H9 (cell line): ENCODE results near the gene SNX17. TPM values are rescaled to one million over a fixed set of nuclear protein-coding genes. Genes with fewer than 3 reads are reported as not detected.
"Not testable (repeated sequence)": the region's sequence is repeated elsewhere in the genome, so short reads cannot be mapped to it uniquely, and the experiment has no call there.

ENCODE experiments used
- DNase-seq: peaks from one replicate; pipeline ENCODE4 v3.0.0-alpha.2; 2017
- H2AFZ ChIP-seq: one replicate; pipeline ENCODE4 v1.6.1; 2013; ENCODE audit warnings: mild to moderate bottlenecking, low read length, control low read depth, moderate library complexity
- H2AK5ac ChIP-seq: 2 replicates; pipeline ENCODE4 v1.6.1; 2013; ENCODE audit warnings: low read length, control low read depth, mixed read lengths; ENCODE audit not compliant: insufficient read length
- H2BK120ac ChIP-seq: one replicate; pipeline ENCODE4 v1.6.1; 2013; ENCODE audit warnings: low read depth, mild to moderate bottlenecking, low read length, control low read depth, inconsistent platforms; ENCODE audit not compliant: poor library complexity, severe bottlenecking
- H2BK12ac ChIP-seq: 2 replicates; pipeline ENCODE4 v1.6.1; 2013; ENCODE audit warnings: low read length, control low read depth, mixed read lengths, low read depth; ENCODE audit not compliant: insufficient read length
- H2BK15ac ChIP-seq: 2 replicates; pipeline ENCODE4 v1.6.1; 2013; ENCODE audit warnings: low read depth, low read length, control low read depth
- H2BK20ac ChIP-seq: one replicate; pipeline ENCODE4 v1.6.1; 2013; ENCODE audit warnings: low read depth, mild to moderate bottlenecking, low read length, control low read depth, inconsistent platforms; ENCODE audit not compliant: poor library complexity, severe bottlenecking
- H2BK5ac ChIP-seq: 2 replicates; pipeline ENCODE4 v1.6.1; 2013; ENCODE audit warnings: low read length, control low read depth, mixed read lengths; ENCODE audit not compliant: insufficient read length
- H3K14ac ChIP-seq: 2 replicates; pipeline ENCODE4 v1.6.1; 2013; ENCODE audit warnings: low read length, control low read depth; ENCODE audit not compliant: insufficient read depth
- H3K18ac ChIP-seq: 2 replicates; pipeline ENCODE4 v1.6.1; 2013; ENCODE audit warnings: low read depth, mild to moderate bottlenecking, mixed read lengths, low read length, control low read depth; ENCODE audit not compliant: insufficient read length
- H3K23ac ChIP-seq: 2 replicates; pipeline ENCODE4 v1.6.1; 2013; ENCODE audit warnings: low read length, control low read depth, mixed read lengths, low read depth; ENCODE audit not compliant: insufficient read length
- H3K23me2 ChIP-seq: 2 replicates; pipeline ENCODE4 v1.6.1; 2013; ENCODE audit warnings: low read depth, mild to moderate bottlenecking, mixed read lengths, low read length, control low read depth; ENCODE audit not compliant: insufficient read length, poor library complexity, severe bottlenecking
- H3K27ac ChIP-seq: 2 replicates; pipeline ENCODE4 v1.5.1; 2013; ENCODE audit warnings: low read length, control low read depth, mixed read lengths, low read depth; ENCODE audit not compliant: insufficient read length
- H3K27me3 ChIP-seq: 2 replicates; pipeline ENCODE4 v1.6.1; 2013; ENCODE audit warnings: low read length, control low read depth, inconsistent platforms; ENCODE audit not compliant: insufficient read depth
- H3K4ac ChIP-seq: 2 replicates; pipeline ENCODE4 v1.6.1; 2013; ENCODE audit warnings: low read depth, mild to moderate bottlenecking, control low read depth, inconsistent platforms, low read length, moderate library complexity
- H3K4me1 ChIP-seq: 2 replicates; pipeline ENCODE4 v1.6.1; 2013; ENCODE audit warnings: low read length, control low read depth, inconsistent platforms; ENCODE audit not compliant: insufficient read depth
- H3K4me2 ChIP-seq: 2 replicates; pipeline ENCODE4 v1.6.1; 2013; ENCODE audit warnings: low read length, control low read depth, mixed read lengths; ENCODE audit not compliant: insufficient read length, insufficient read depth
- H3K56ac ChIP-seq: 2 replicates; pipeline ENCODE4 v1.6.1; 2013; ENCODE audit warnings: low read depth, mild to moderate bottlenecking, mixed read lengths, low read length, control low read depth; ENCODE audit not compliant: insufficient read length
- H3K79me1 ChIP-seq: 2 replicates; pipeline ENCODE4 v1.6.1; 2013; ENCODE audit warnings: low read depth, mild to moderate bottlenecking, moderate library complexity, low read length, control low read depth, inconsistent platforms; ENCODE audit not compliant: insufficient read depth, poor library complexity, severe bottlenecking
- H3K79me2 ChIP-seq: 2 replicates; pipeline ENCODE4 v1.6.1; 2013; ENCODE audit warnings: low read length, control low read depth, inconsistent platforms; ENCODE audit not compliant: insufficient read depth
- H3K9ac ChIP-seq: 2 replicates; pipeline ENCODE4 v1.6.1; 2013; ENCODE audit warnings: low read length, control low read depth, mixed read lengths; ENCODE audit not compliant: insufficient read length; ENCODE audit errors: extremely low read depth
- H3K9me3 ChIP-seq: one replicate; pipeline ENCODE4 v1.6.1; 2013; ENCODE audit warnings: low read depth, low read length, inconsistent platforms; ENCODE audit not compliant: control insufficient read depth
- H3T11ph ChIP-seq: one replicate; pipeline ENCODE4 v1.6.1; 2013; ENCODE audit warnings: mild to moderate bottlenecking, low read length, control low read depth, inconsistent platforms
- H4K20me1 ChIP-seq: one replicate; pipeline ENCODE4 v1.6.1; 2013; ENCODE audit not compliant: control insufficient read depth, insufficient read length, insufficient read depth
- H4K5ac ChIP-seq: 2 replicates; pipeline ENCODE4 v1.6.1; 2013; ENCODE audit warnings: low read depth, mild to moderate bottlenecking, mixed read lengths, low read length, control low read depth; ENCODE audit not compliant: insufficient read length
- H4K8ac ChIP-seq: replicated peaks from 2 replicates; pipeline ENCODE4 v1.6.1; 2013; ENCODE audit warnings: low read length, control low read depth, mixed read lengths, low read depth; ENCODE audit not compliant: insufficient read length
- H4K91ac ChIP-seq: 2 replicates; pipeline ENCODE4 v1.6.1; 2013; ENCODE audit warnings: low read depth, mild to moderate bottlenecking, moderate library complexity, mixed read lengths, low read length, control low read depth; ENCODE audit not compliant: insufficient read length
- H3K27ac Mint-ChIP-seq, 3 experiments: 2 replicates in 2 of 3; 3 replicates in 1 of 3; pipeline ENCODE4 v1.8.0; 2020 to 2021; ENCODE audit warnings: mixed read lengths in 3 of 3, mild to moderate bottlenecking in 1 of 3, moderate library complexity in 1 of 3
- H3K27me3 Mint-ChIP-seq: 2 replicates; pipeline ENCODE4 v1.8.0; 2021; ENCODE audit warnings: low read depth, mild to moderate bottlenecking, moderate library complexity, mixed read lengths
- H3K36me3 Mint-ChIP-seq, 3 experiments: 2 replicates in 2 of 3; 3 replicates in 1 of 3; pipeline ENCODE4 v1.8.0; 2020 to 2021; ENCODE audit warnings: low read depth in 3 of 3, mixed read lengths in 3 of 3; ENCODE audit not compliant: insufficient read depth in 1 of 3
- H3K4me1 Mint-ChIP-seq, 2 experiments: 2 replicates each; pipeline ENCODE4 v1.8.0; 2020; ENCODE audit warnings: mixed read lengths in 2 of 2
- H3K4me3 Mint-ChIP-seq, 2 experiments: 2 replicates in 1 of 2; 3 replicates in 1 of 2; pipeline ENCODE4 v1.8.0; 2020 to 2021; ENCODE audit warnings: mild to moderate bottlenecking in 2 of 2, mixed read lengths in 2 of 2, moderate library complexity in 1 of 2
- H3K9me3 Mint-ChIP-seq, 2 experiments: 2 replicates in 1 of 2; 3 replicates in 1 of 2; pipeline ENCODE4 v1.8.0; 2020; ENCODE audit warnings: mild to moderate bottlenecking in 2 of 2, mixed read lengths in 2 of 2, moderate library complexity in 1 of 2
- CTCF ChIP-seq: fragments of 200-600 bp; sonication (generic); conservative IDR thresholded peaks from 3 replicates; pipeline ENCODE4 v1.8.0; 2021; ENCODE audit warnings: antibody characterized with exemption, mild to moderate bottlenecking
- WGBS: extraction: QIAGEN DNeasy Blood & Tissue Kit; methylation state at CpG from one replicate; pipeline ENCODE4 v1.1.7; 2013; ENCODE audit warnings: missing lambda C conversion rate, low lambda C conversion rate, mixed read lengths; ENCODE audit not compliant: insufficient read length; ENCODE audit errors: extremely low coverage; 5-methylcytosine and 5-hydroxymethylcytosine counted together
- total RNA-seq: library from RNA; stranded (reverse); gene quantifications from 2 replicates; pipeline ENCODE4 v1.2.1, GENCODE V29; 2021

The SNX17 gene
- total RNA-seq, 1 experiment from 2014 or later: 81.1 TPM

GRCh38 chr2:27422958-27423357 is 52.5 kb downstream of the SNX17 start:
- no peaks in the 10 kb centered on the region for H3K27me3 ChIP-seq
- no peak overlapping the region for H2BK5ac ChIP-seq
- no peak overlapping the region for H2AK5ac ChIP-seq
- no peak overlapping the region for H4K5ac ChIP-seq
- no peak overlapping the region for H3K4me2 ChIP-seq
- no peak overlapping the region for H3K23ac ChIP-seq
- H4K91ac ChIP-seq: no peak overlapping the region
- H3K27me3 Mint-ChIP-seq: no peaks in the 10 kb centered on the region
- no peak overlapping the region for H2BK120ac ChIP-seq
- H3K9me3 Mint-ChIP-seq: no peaks in the 10 kb centered on the region
- H3K4me3 Mint-ChIP-seq: no peak overlapping the region
- H3K4ac ChIP-seq: no peak overlapping the region
- no peak overlapping the region for H3K9ac ChIP-seq
- no peak overlapping the region for H3K18ac ChIP-seq
- no peaks in the 10 kb centered on the region for H3K79me1 ChIP-seq
- no peak overlapping the region for H2BK20ac ChIP-seq
- no peak overlapping the region for H2BK12ac ChIP-seq
- no peak overlapping the region for H3K14ac ChIP-seq
- no peaks in the 10 kb centered on the region for H3K36me3 Mint-ChIP-seq
- H4K8ac ChIP-seq: no peak overlapping the region
- H3K4me1 ChIP-seq: no peaks in the 10 kb centered on the region
- H3K23me2 ChIP-seq: no peaks in the 10 kb centered on the region
- no peak overlapping the region for H3T11ph ChIP-seq
- H3K27ac Mint-ChIP-seq: no peak overlapping the region
- TF ChIP-seq CTCF: no peak
- H4K20me1 ChIP-seq: no peaks in the 10 kb centered on the region
- no peak overlapping the region for H3K27ac ChIP-seq
- no peak for DNase-seq
- WGBS: no CpG with 5 or more reads among the region's 3 CpGs
- peaks cover 4 to 7% of the 10 kb centered on the region in 2 experiments for H3K4me1 Mint-ChIP-seq
- no peak overlapping the region for H2BK15ac ChIP-seq
- no peaks in the 10 kb centered on the region for H3K9me3 ChIP-seq
- H2AFZ ChIP-seq: no peak overlapping the region
- H3K79me2 ChIP-seq: no peaks in the 10 kb centered on the region
- no peak overlapping the region for H3K56ac ChIP-seq

- WGBS: no CpG with 5 or more reads among the region's 10 CpGs
- H2BK5ac ChIP-seq, H3K27me3 ChIP-seq, H2AFZ ChIP-seq, H2BK120ac ChIP-seq, H3K27me3 Mint-ChIP-seq, H2BK15ac ChIP-seq, H2BK20ac ChIP-seq, H3K18ac ChIP-seq, H3K4me1 ChIP-seq, H3K9me3 Mint-ChIP-seq, H3K56ac ChIP-seq, H3K23me2 ChIP-seq, H3K14ac ChIP-seq, H3K4ac ChIP-seq, H4K91ac ChIP-seq, H3K27ac ChIP-seq, H4K8ac ChIP-seq, H3K23ac ChIP-seq, H4K5ac ChIP-seq, H4K20me1 ChIP-seq, H3K36me3 Mint-ChIP-seq, H3T11ph ChIP-seq, DNase-seq, H3K79me2 ChIP-seq, H3K4me2 ChIP-seq, H3K4me3 Mint-ChIP-seq, H2AK5ac ChIP-seq, H3K27ac Mint-ChIP-seq, H3K9ac ChIP-seq, H2BK12ac ChIP-seq, H3K9me3 ChIP-seq, H3K79me1 ChIP-seq: not testable (repeated sequence)
- peaks cover 13 to 18% of the 10 kb centered on the region in 2 experiments for H3K4me1 Mint-ChIP-seq
These were observed 54.6 kb downstream of the SNX17 start for GRCh38 chr2:27425039-27425438.
